Right lobe of liver (tissue), 6 donors: ENCODE data around the gene ZW10. TPM values are rescaled to one million over a fixed set of nuclear protein-coding genes. Genes with fewer than 3 reads are reported as not detected.

Source experiments
- ATAC-seq, 4 donors: fragments of 200-7000 bp; cut with Tn5 transposase; one replicate each; pipeline ENCODE4 v1.9.1; 2020; ENCODE audit warnings: mild to moderate bottlenecking in 4 of 4, moderate library complexity in 4 of 4
- DNase-seq, 3 donors: peaks; one replicate each; pipeline ENCODE4 v3.0.0-alpha.2; 2020
- H3K27ac ChIP-seq, 3 donors: fragments of 200-600 bp; one replicate each; pipeline ENCODE4 v1.8.0; 2022
- H3K27me3 ChIP-seq, 2 donors: fragments of 200-600 bp; one replicate each; pipeline ENCODE4 v1.8.0; 2022
- H3K36me3 ChIP-seq, 4 donors: fragments of 200-600 bp; sonication (generic) in 1 of 4; one replicate each; pipeline versions ENCODE4 v1.5.1 to v1.8.0; 2017 to 2022; ENCODE audit warnings: control low read depth in 1 of 4
- H3K4me1 ChIP-seq, 4 donors: fragments of 200-600 bp; sonication (generic) in 1 of 4; one replicate each; pipeline versions ENCODE4 v1.5.1 to v1.8.0; 2017 to 2022; ENCODE audit warnings: control low read depth in 1 of 4
- H3K4me3 ChIP-seq, 3 donors: fragments of 200-600 bp; one replicate each; pipeline ENCODE4 v1.8.0; 2022
- H3K9me3 ChIP-seq, 4 donors: fragments of 200-600 bp; sonication (generic) in 1 of 4; one replicate each; pipeline versions ENCODE4 v1.5.1 to v1.8.0; 2017 to 2022; ENCODE audit warnings: control low read depth in 1 of 4
- POLR2A ChIP-seq: fragments of 450-650 bp; IDR thresholded peaks from one replicate; pipeline ENCODE4 v1.6.1; 2017; ENCODE audit warnings: antibody characterized with exemption, mild to moderate bottlenecking
- WGBS: methylation state at CpG from one replicate; pipeline ENCODE4 v1.1.6; 2018; ENCODE audit warnings: low coverage, low lambda C conversion rate; ENCODE audit not compliant: insufficient coverage; ENCODE audit errors: missing lambda C conversion rate; 5-methylcytosine and 5-hydroxymethylcytosine counted together
- intact Hi-C, 2 donors: fragments of 100-400 bp; cut with DNase I; formaldehyde crosslinking; loops; one replicate each; pipeline versions ENCODE4 v1.11.2 to v1.14.1; 2022
- total RNA-seq, 6 experiments: library from RNA; depleted of rRNA in 2 of 6; stranded (reverse); fragments of >200 nt in 2 of 6; fragmentation: NEBNext Ultra II Directional in 3 of 6; extraction: Animal tissue kit (Norgen Biotek cat#: 25700) in 3 of 6; gene quantifications; one replicate each; pipeline versions ENCODE4 v1.1.0 to v1.2.4, GENCODE V29; 2016 to 2023
- TF ChIP-seq, protein P1 (sequence below), 4 donors: fragments of 200-600 bp in 3 of 4; fragments of 450-650 bp in 1 of 4; IDR thresholded peaks; one replicate each; pipeline versions ENCODE4 v1.5.1 to v1.8.0; 2016 to 2022; ENCODE audit warnings: antibody characterized with exemption in 4 of 4, mild to moderate bottlenecking in 2 of 4
- donor health status: DM: no; HTN: yes; CAD: no.
- donor health status: DM: no; HTN: no; CAD: no.
- donor health status: DM: no; HTN: no; CAD: no.
- donor health status: DM: no; HTN: yes; CAD: no.
- donor health status: DM: no; HTN: yes; CAD: no.

Gene ZW10
- total RNA-seq, 6 experiments from 2014 or later: 7.3 to 10.8 (median 8.5) TPM

- intact Hi-C loops: no loop called here
- TF ChIP-seq, protein P1, sequence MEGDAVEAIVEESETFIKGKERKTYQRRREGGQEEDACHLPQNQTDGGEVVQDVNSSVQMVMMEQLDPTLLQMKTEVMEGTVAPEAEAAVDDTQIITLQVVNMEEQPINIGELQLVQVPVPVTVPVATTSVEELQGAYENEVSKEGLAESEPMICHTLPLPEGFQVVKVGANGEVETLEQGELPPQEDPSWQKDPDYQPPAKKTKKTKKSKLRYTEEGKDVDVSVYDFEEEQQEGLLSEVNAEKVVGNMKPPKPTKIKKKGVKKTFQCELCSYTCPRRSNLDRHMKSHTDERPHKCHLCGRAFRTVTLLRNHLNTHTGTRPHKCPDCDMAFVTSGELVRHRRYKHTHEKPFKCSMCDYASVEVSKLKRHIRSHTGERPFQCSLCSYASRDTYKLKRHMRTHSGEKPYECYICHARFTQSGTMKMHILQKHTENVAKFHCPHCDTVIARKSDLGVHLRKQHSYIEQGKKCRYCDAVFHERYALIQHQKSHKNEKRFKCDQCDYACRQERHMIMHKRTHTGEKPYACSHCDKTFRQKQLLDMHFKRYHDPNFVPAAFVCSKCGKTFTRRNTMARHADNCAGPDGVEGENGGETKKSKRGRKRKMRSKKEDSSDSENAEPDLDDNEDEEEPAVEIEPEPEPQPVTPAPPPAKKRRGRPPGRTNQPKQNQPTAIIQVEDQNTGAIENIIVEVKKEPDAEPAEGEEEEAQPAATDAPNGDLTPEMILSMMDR (IDR thresholded peaks at IDR 0.05): no peak
- TF ChIP-seq POLR2A: no peak
- Histone ChIP-seq H3K4me3 (no peak within 1 kb of the TSS), H3K9me3 (no peaks in the 10 kb centered on the region), H3K27ac (no peak within 1 kb of the TSS), H3K4me1 (peaks cover 0 to 18% (median 4%) of the 10 kb centered on the region in 4 donors), H3K27me3 (no peaks in the 10 kb centered on the region), H3K36me3 (no peaks in the 10 kb centered on the region)
- WGBS: 80% methylated on average over 4 of the region's 4 CpGs
- ATAC-seq (no peak), DNase-seq (no peak)
These were observed 6.0 kb upstream of the ZW10 start, which contains the start of gene CLDN25 for GRCh38 chr11:113779496-113779895. Gene CLDN25 (plus strand): TSS chr11:113779796. CDS start chr11:113779796, 0 bp downstream.

GRCh38 chr11:113778111-113778910 is 4.8 kb upstream of the ZW10 start:
- Histone ChIP-seq H3K27me3 (no peaks in the 10 kb centered on the region), H3K36me3 (no peaks in the 10 kb centered on the region), H3K9me3 (no peaks in the 10 kb centered on the region), H3K4me1 (peaks cover 0 to 16% (median 4%) of the 10 kb centered on the region in 4 donors), H3K27ac (peak overlapping the region in 1 of 3 donors; percentile 37), H3K4me3 (no peak overlapping the region)
- peak in 2 of 3 donors; percentile 61 to 63 for DNase-seq
- no peak for TF ChIP-seq POLR2A
- TF ChIP-seq, protein P1 (IDR thresholded peaks at IDR 0.05): no peak
- WGBS: 29% methylated on average over 11 of the region's 11 CpGs
- intact Hi-C loops: no loop called here
- ATAC-seq: peak; percentile 39 to 70 (median 58)

DNA sequence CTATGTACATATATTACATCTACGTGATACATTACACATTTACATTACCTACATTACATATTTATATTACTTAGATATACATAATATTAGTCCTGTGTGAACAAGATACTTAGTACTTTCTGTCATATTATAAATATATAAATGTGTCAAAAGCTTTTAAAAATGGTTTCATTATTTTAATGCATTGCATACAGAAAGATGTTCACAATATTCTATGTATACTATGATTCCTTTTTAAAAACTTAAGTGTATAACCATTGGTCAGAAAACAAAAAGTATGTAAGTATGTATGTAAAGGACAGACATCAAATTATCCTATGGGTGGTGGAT is 647 bp upstream of the ZW10 start:
- WGBS: 3% methylated on average over 1 of the region's 1 CpG
- Histone ChIP-seq H3K36me3 (no peaks in the 10 kb centered on the region), H3K9me3 (no peaks in the 10 kb centered on the region), H3K4me3 (peak overlapping the region; percentile 67 to 79 (median 70)), H3K4me1 (peaks cover 0 to 12% (median 0%) of the 10 kb centered on the region in 4 donors), H3K27ac (peak overlapping the region; percentile 62 to 79 (median 65)), H3K27me3 (no peaks in the 10 kb centered on the region)
- TF ChIP-seq, protein P1 (IDR thresholded peaks at IDR 0.05): no peak
- no peak for TF ChIP-seq POLR2A
- ATAC-seq (no peak), DNase-seq (no peak)
- intact Hi-C loops: no loop called here

- DNase-seq: peak in 1 of 3 donors; percentile 64
- no peaks in the 10 kb centered on the region for H3K27me3 ChIP-seq
These were observed 438 bp downstream of the ZW10 start for GRCh38 chr11:113773092-113773415.

More at GRCh38 chr11:113773092-113773415, 438 bp downstream of the ZW10 start:
- Histone ChIP-seq H3K4me1 (peaks cover 0 to 12% (median 0%) of the 10 kb centered on the region in 4 donors), H3K9me3 (no peaks in the 10 kb centered on the region), H3K4me3 (peak overlapping the region; percentile 67 to 79 (median 70)), H3K36me3 (peaks cover 0 to 9% (median 2%) of the 10 kb centered on the region in 4 donors), H3K27ac (peak overlapping the region; percentile 62 to 79 (median 65))
- no peak for TF ChIP-seq POLR2A
- TF ChIP-seq, protein P1 (IDR thresholded peaks at IDR 0.05): no peak
- intact Hi-C loops: no loop called here
- WGBS: 0% methylated on average over 10 of the region's 10 CpGs
- peak; percentile 35 to 49 (median 42) for ATAC-seq
